Gastroesophageal sphincter (tissue), 4 donors: ENCODE results near the gene CCDC127. TPM values are rescaled to one million over a fixed set of nuclear protein-coding genes. Genes with fewer than 3 reads are reported as not detected.

Experiments used
- ATAC-seq: fragments of 150-250 bp; one replicate; pipeline ENCODE4 v1.9.1; 2016; ENCODE audit warnings: mild to moderate bottlenecking, moderate library complexity
- H3K27ac ChIP-seq, 4 donors: fragments of 200-600 bp; sonication (generic) in 3 of 4; 1 replicate in 3 of 4; 2 replicates in 1 of 4; pipeline ENCODE4 v1.5.1; 2016 to 2019
- H3K27me3 ChIP-seq: fragments of 200-600 bp; sonication (generic); one replicate; pipeline ENCODE4 v1.5.1; 2019
- H3K36me3 ChIP-seq, 2 donors: fragments of 200-600 bp; sonication (generic); one replicate each; pipeline ENCODE4 v1.5.1; 2019; ENCODE audit warnings: control low read depth in 1 of 2
- H3K4me1 ChIP-seq, 3 donors: fragments of 200-600 bp; sonication (generic); 1 replicate in 2 of 3; 2 replicates in 1 of 3; pipeline ENCODE4 v1.5.1; 2016 to 2019; ENCODE audit warnings: control low read depth in 2 of 3
- H3K4me3 ChIP-seq, 2 donors: fragments of 200-600 bp; sonication (generic); one replicate each; pipeline ENCODE4 v1.5.1; 2019; ENCODE audit warnings: mild to moderate bottlenecking in 1 of 2, moderate library complexity in 1 of 2
- H3K9me3 ChIP-seq, 3 donors: fragments of 200-600 bp; sonication (generic); one replicate each; pipeline ENCODE4 v1.5.1; 2017 to 2019; ENCODE audit warnings: control low read depth in 2 of 3
- CTCF ChIP-seq, 4 experiments: fragments of 200-600 bp in 2 of 4; fragments of 450-650 bp in 2 of 4; sonication (generic) in 1 of 4; IDR thresholded peaks; one replicate each; pipeline ENCODE4 v1.5.1; 2017 to 2019; ENCODE audit warnings: antibody characterized with exemption in 4 of 4, mild to moderate bottlenecking in 2 of 4, moderate library complexity in 2 of 4
- EP300 ChIP-seq: sonication (generic); formaldehyde crosslinking; IDR thresholded peaks from one replicate; pipeline ENCODE4 v1.6.1; 2017; ENCODE audit warnings: antibody characterized with exemption, mild to moderate bottlenecking
- POLR2A ChIP-seq, 2 donors: fragments of 450-650 bp; IDR thresholded peaks; one replicate each; pipeline ENCODE4 v1.6.1; 2017; ENCODE audit warnings: antibody characterized with exemption in 2 of 2, mild to moderate bottlenecking in 2 of 2, moderate library complexity in 1 of 2
- POLR2AphosphoS5 ChIP-seq: sonication (generic); formaldehyde crosslinking; IDR thresholded peaks from one replicate; pipeline ENCODE4 v1.6.1; 2017; ENCODE audit warnings: antibody characterized with exemption
- WGBS, 2 donors: methylation state at CpG; one replicate each; pipeline ENCODE4 v1.1.5; 2018; ENCODE audit warnings: low coverage in 1 of 2; 5-methylcytosine and 5-hydroxymethylcytosine counted together
- total RNA-seq, 4 donors: library from RNA; depleted of rRNA; stranded (reverse); fragments of >200 nt; gene quantifications; one replicate each; pipeline ENCODE4 v1.1.0, GENCODE V29; 2016

CCDC127 gene
- total RNA-seq, 4 donors from 2014 or later = 6.5 to 11.7 (median 8.2) TPM

- 88% methylated on average over 6 of the region's 9 CpGs; no CpG with 5 or more reads in 1 of the 2 donors for WGBS, 2 donors
- ATAC-seq = no peak
- no peaks in the 10 kb centered on the region for H3K36me3 ChIP-seq
These were observed 36.8 kb downstream of the CCDC127 start for GRCh38 chr5:181160-181559.

GRCh38 chr5:180286-180918 lies 37.6 kb downstream of the CCDC127 start:
- H3K4me3 ChIP-seq = no peak overlapping the region
- ATAC-seq = no peak
- WGBS, 2 donors = 74 to 75% methylated on average over 4 to 7 of the region's 13 CpGs
- H3K4me1 ChIP-seq = no peaks in the 10 kb centered on the region
- no peaks in the 10 kb centered on the region for H3K36me3 ChIP-seq
- H3K9me3 ChIP-seq = no peaks in the 10 kb centered on the region
- H3K27ac ChIP-seq = no peak overlapping the region
- TF ChIP-seq POLR2AphosphoS5 (no peak), EP300 (no peak), CTCF (IDR thresholded peaks at IDR 0.05) (no peak)
- peaks cover 25% of the 10 kb centered on the region for H3K27me3 ChIP-seq

More at GRCh38 chr5:181160-181559, 36.8 kb downstream of the CCDC127 start:
- peaks cover 25% of the 10 kb centered on the region for H3K27me3 ChIP-seq
- no peaks in the 10 kb centered on the region for H3K9me3 ChIP-seq
- H3K4me3 ChIP-seq = no peak overlapping the region
- H3K27ac ChIP-seq = no peak overlapping the region
- no peak for TF ChIP-seq POLR2A (IDR thresholded peaks at IDR 0.05)
- no peak for TF ChIP-seq CTCF (IDR thresholded peaks at IDR 0.05)
- TF ChIP-seq POLR2AphosphoS5 = no peak
- no peak for TF ChIP-seq EP300
- H3K4me1 ChIP-seq = no peaks in the 10 kb centered on the region

DNA sequence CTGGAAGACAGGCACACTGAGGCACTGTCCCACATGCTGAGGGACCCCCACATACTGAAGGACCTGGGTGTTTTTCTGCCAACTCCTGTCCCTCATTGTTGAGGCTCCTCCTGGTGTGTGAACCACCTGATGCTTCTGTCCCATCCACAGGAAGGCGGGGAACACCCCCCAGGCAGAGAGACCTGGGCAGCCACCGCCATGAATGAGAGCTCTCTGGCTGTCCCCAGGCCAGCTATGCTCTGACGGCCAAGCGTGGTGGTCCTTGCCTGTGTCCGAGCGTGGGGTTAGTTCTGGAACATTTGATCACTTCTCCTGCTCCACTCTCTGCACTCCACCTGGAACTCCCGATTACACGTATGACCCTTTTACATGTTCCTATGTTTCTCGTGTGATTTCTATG lies 38.6 kb downstream of the CCDC127 start:
- H3K4me1 ChIP-seq = no peaks in the 10 kb centered on the region
- no peak for ATAC-seq
- H3K9me3 ChIP-seq = no peaks in the 10 kb centered on the region
- no peak overlapping the region for H3K27ac ChIP-seq
- no peak overlapping the region for H3K4me3 ChIP-seq
- peaks cover 25% of the 10 kb centered on the region for H3K27me3 ChIP-seq
- no peaks in the 10 kb centered on the region for H3K36me3 ChIP-seq
- 71 to 77% methylated on average over 4 to 8 of the region's 9 CpGs for WGBS, 2 donors
- no peak for TF ChIP-seq CTCF (IDR thresholded peaks at IDR 0.05)
- TF ChIP-seq POLR2AphosphoS5 = no peak

DNA sequence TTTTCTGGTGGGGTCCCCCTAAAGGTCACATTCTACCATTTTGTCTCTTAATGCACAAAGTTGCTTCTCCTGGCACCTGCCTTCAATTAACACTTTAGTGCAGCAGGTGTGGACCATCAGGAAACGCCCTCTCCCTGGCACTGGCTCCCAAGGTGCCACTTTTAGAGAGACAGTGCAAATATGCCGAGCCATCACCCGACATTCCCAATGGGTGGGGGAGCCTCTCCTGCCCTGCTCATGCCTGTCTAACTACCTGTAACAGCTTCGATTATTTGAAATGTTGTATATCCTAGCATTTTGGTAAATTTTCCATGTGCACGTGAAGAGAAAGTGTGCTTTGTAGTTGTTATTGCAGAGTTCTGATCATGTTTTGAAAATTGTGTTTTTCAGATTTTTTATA lies 39.8 kb downstream of the CCDC127 start:
- 87 to 88% methylated on average over 4 to 5 of the region's 5 CpGs for WGBS, 2 donors
- Histone ChIP-seq H3K36me3 (no peaks in the 10 kb centered on the region), H3K4me3 (no peak overlapping the region), H3K27ac (no peak overlapping the region), H3K9me3 (no peaks in the 10 kb centered on the region), H3K4me1 (no peaks in the 10 kb centered on the region), H3K27me3 (peaks cover 26% of the 10 kb centered on the region)
- no peak for TF ChIP-seq POLR2A (IDR thresholded peaks at IDR 0.05)
- no peak for TF ChIP-seq POLR2AphosphoS5
- no peak for TF ChIP-seq CTCF (IDR thresholded peaks at IDR 0.05)
- TF ChIP-seq EP300 = no peak
- ATAC-seq = no peak

DNA sequence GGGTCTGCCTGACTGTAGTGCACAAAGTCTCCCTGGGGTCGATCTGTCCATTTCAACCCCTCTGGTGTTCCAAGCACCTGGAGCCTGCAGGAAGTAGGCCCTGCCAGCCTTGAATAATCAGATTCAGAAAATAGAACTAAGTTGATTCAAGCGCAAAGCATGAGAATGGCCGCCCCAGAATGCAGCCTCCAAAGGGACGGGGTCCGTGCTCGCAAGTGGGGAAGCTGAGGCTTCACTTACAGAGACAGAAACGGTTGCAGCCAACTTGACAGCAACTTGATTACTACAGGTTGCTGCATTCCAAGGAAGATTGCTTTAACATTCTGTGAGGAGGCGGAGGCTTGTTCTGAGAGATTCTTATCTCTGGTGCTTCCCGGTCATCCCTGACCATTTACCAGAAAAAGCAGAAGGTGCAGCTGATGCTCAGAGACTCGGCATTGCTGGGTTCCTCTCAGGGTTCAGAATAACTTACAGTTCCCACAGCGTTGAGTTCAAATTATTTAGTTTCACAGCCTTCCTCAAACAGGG lies 41.6 kb downstream of the CCDC127 start:
- Histone ChIP-seq H3K36me3 (no peaks in the 10 kb centered on the region), H3K27ac (no peak overlapping the region), H3K27me3 (peaks cover 21% of the 10 kb centered on the region), H3K4me1 (no peaks in the 10 kb centered on the region), H3K9me3 (no peaks in the 10 kb centered on the region), H3K4me3 (no peak overlapping the region)
- 85 to 86% methylated on average over 6 to 10 of the region's 11 CpGs for WGBS, 2 donors
- no peak for ATAC-seq
- TF ChIP-seq EP300 (no peak), CTCF (IDR thresholded peaks at IDR 0.05) (no peak), POLR2AphosphoS5 (no peak), POLR2A (IDR thresholded peaks at IDR 0.05) (no peak)
